ENCODE measurements around the gene SCAMP4. TPM values are rescaled to one million over a fixed set of nuclear protein-coding genes. Genes with fewer than 3 reads are reported as not detected.
A peak's percentile ranks its signal among the peaks of the same experiment; 100 is the strongest.

The SCAMP4 gene
- total RNA-seq: 100 to 1,000 TPM in 1 of 4 donors, 10 to 100 TPM in 3; 49.8 to 144 (median 83.9) TPM

- WGBS, 2 donors: 0 to 2% methylated on average over 10 of the region's 92 CpGs
- TF ChIP-seq CTCF (IDR thresholded peaks at IDR 0.05) (peak in 1 of 6 experiments; percentile 27), POLR2A (IDR thresholded peaks at IDR 0.05) (peak in 3 of 4 donors; percentile 40 to 88 (median 78))
- peak within 1 kb of the TSS; percentile 92 to 97 (median 93) for H3K27ac ChIP-seq
- DNase-seq: peak; percentile 92
- intact Hi-C loops (cut with DNase I): no loop called here
- no peaks in the 10 kb centered on the region for H3K27me3 ChIP-seq
- peaks cover 40 to 70% (median 49%) of the 10 kb centered on the region in 3 donors for H3K4me1 ChIP-seq
- peak within 1 kb of the TSS; percentile 49 to 91 (median 74) for H3K4me3 ChIP-seq
- H3K36me3 ChIP-seq: no peaks in the 10 kb centered on the region
- no peaks in the 10 kb centered on the region for H3K9me3 ChIP-seq
Measured at GRCh38 chr19:1905110-1905862, at the start of gene SCAMP4, which contains the start of gene ADAT3. Gene SCAMP4 (plus strand): TSS chr19:1905399. CDS start chr19:1915020, 9,621 bp downstream. Gene ADAT3 (plus strand): TSS chr19:1905399. CDS start chr19:1912048, 6,649 bp downstream.

GRCh38 chr19:1855828-1856255 is 49.4 kb upstream of the SCAMP4 start:
- 36% methylated on average over 4 of the region's 13 CpGs; no CpG with 5 or more reads in 1 of the 2 donors for WGBS, 2 donors
- Histone ChIP-seq H3K36me3 (peaks cover 0 to 7% (median 0%) of the 10 kb centered on the region in 3 donors), H3K4me1 (peaks cover 79 to 99% (median 92%) of the 10 kb centered on the region in 3 donors), H3K27me3 (no peaks in the 10 kb centered on the region), H3K4me3 (peak overlapping the region in 3 of 4 donors; percentile 51 to 78 (median 55)), H3K27ac (peak overlapping the region; percentile 92 to 97 (median 96)), H3K9me3 (no peaks in the 10 kb centered on the region)
- intact Hi-C loops (cut with DNase I): no loop called here
- no peak for DNase-seq
- no peak for TF ChIP-seq CTCF (IDR thresholded peaks at IDR 0.05)
- peak in 1 of 4 donors; percentile 8 for TF ChIP-seq POLR2A (IDR thresholded peaks at IDR 0.05)

- peaks cover 84 to 100% (median 96%) of the 10 kb centered on the region in 3 donors for H3K4me1 ChIP-seq
- H3K36me3 ChIP-seq: peaks cover 0 to 7% (median 0%) of the 10 kb centered on the region in 3 donors
- no peak for DNase-seq
- no peaks in the 10 kb centered on the region for H3K9me3 ChIP-seq
- WGBS, 2 donors: 33% methylated on average over 1 of the region's 6 CpGs; no CpG with 5 or more reads in 1 of the 2 donors
- H3K4me3 ChIP-seq: peak overlapping the region; percentile 31 to 78 (median 53)
- intact Hi-C loops (cut with DNase I): no loop called here
- no peaks in the 10 kb centered on the region for H3K27me3 ChIP-seq
- no peak for TF ChIP-seq POLR2A (IDR thresholded peaks at IDR 0.05)
- TF ChIP-seq CTCF (IDR thresholded peaks at IDR 0.05): no peak
- H3K27ac ChIP-seq: peak overlapping the region; percentile 92 to 97 (median 96)
Measured at GRCh38 chr19:1856345-1856697, 48.9 kb upstream of the SCAMP4 start.

GRCh38 chr19:1856698-1857603 is 48.2 kb upstream of the SCAMP4 start:
- no peaks in the 10 kb centered on the region for H3K9me3 ChIP-seq
- H3K36me3 ChIP-seq: peaks cover 0 to 7% (median 0%) of the 10 kb centered on the region in 3 donors
- peaks cover 90 to 100% (median 98%) of the 10 kb centered on the region in 3 donors for H3K4me1 ChIP-seq
- TF ChIP-seq CTCF (IDR thresholded peaks at IDR 0.05) (peak in 1 of 6 experiments; percentile 5), POLR2A (IDR thresholded peaks at IDR 0.05) (peak in 1 of 4 donors; percentile 61)
- intact Hi-C loops (cut with DNase I): no loop called here
- no peaks in the 10 kb centered on the region for H3K27me3 ChIP-seq
- H3K4me3 ChIP-seq: peak overlapping the region; percentile 31 to 78 (median 53)
- H3K27ac ChIP-seq: peak overlapping the region; percentile 92 to 97 (median 96)
- 6% methylated on average over 17 of the region's 73 CpGs; no CpG with 5 or more reads in 1 of the 2 donors for WGBS, 2 donors
- DNase-seq: no peak

All from esophagus squamous epithelium (tissue), 5 donors.